Hematopoietic multipotent progenitor cell treated with erythropoietin and hydrocortisone succinate and interleukin-3 and kit ligand, for 6 days (in vitro differentiated cells): ENCODE measurements around the gene ERP44.

Experiments
- DNase-seq: peaks from one replicate; pipeline ENCODE4 v3.0.0-alpha.2; 2015

ERP44 gene

DNA sequence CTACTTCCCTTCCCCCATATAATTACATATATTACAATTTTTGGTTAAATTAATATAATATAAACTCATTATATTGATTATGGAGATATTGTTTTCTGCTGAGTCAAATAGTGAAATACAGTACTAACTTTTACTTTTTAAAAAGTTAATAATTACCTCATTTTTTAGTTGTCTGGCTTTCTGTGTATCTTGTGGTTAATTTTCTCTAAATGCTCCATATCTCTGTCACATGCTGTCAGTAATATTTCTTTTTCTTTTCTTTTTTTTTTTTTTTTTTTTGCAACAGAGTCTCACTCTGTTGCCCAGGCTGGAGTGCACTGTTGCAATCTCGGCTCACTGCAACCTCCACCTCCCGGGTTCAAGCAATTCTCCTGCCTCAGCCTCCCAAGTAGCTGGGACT, 169.1 kb downstream of the ERP44 start:
- DNase-seq, result no peak
